HS-27A (cell line): Measurements from ENCODE around the gene NARS2.

Source experiments
- DNase-seq: peaks from one replicate; pipeline ENCODE4 v3.0.0-alpha.2; 2012; ENCODE audit warnings: low read depth, missing footprints

The NARS2 gene

DNA sequence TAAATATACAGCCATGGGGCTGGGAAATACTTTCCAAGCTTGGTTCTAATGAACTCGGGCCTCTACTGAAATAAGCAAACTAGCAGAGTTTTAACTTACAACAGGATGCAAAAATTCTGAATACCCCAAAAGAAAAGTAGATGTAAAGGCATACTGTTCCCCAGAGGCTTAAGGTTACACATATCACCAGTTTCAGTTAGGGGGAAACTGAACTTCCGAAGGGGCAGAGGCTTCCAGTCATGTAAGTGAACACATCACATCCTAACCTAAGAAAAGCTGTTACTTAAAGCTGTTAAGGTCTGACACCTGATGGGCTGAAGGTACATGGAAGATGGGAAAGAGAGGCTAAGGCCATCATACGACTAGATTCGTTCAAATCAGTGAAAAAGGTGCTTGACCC is 159.3 kb downstream of the NARS2 start:
- no peak for DNase-seq

- DNase-seq = no peak
Observed at GRCh38 chr11:78414321-78415051, 160.2 kb downstream of the NARS2 start.

DNA sequence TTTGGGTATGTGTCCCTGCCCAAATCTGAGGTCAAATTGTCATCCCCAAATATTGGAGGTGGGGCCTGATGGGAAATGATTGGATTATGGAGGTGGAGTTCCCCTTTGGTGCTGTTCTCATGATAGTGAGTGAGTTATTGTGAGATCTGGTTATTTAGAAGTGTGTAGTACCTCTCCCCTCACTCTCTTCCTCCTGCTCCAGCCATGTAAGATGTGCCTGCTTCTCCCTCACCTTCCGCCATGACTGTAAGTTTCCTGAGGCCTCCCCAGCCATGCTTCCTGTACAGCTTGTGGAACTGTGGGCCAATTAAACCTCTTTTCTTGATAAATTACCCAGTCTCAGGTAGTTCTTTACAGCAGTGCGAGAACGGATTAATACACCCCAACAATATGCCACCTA is 166.0 kb downstream of the NARS2 start:
- DNase-seq = no peak

DNA sequence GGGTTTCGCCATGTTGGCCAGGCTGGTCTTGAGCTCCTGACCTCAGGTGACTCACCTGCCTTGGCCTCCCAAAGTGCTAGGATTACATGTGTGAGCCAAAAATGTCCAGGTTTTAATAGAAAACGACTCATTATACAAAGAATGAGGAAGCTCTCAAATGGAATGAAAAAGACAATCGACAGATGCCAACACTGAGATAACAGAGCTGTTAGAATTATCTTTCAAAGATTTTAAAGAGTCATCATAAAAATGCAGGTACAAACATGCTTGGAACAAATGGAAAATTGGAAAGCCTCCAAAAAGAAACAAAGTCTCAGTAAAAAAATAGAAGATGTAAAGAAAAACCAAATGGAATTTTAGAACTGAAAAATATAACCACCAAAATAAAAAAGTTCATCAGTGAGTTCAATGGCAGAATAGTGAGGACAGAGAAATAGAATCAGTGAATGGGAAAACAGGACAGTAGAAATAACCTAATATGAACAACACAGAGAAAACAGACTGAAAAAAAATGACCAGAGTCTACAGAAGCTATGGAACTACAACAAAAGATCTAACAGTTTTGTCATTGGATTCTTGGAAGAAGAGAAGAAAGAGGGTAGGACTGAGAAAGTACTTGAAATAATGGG is 168.0 kb downstream of the NARS2 start:
- DNase-seq = no peak

DNA sequence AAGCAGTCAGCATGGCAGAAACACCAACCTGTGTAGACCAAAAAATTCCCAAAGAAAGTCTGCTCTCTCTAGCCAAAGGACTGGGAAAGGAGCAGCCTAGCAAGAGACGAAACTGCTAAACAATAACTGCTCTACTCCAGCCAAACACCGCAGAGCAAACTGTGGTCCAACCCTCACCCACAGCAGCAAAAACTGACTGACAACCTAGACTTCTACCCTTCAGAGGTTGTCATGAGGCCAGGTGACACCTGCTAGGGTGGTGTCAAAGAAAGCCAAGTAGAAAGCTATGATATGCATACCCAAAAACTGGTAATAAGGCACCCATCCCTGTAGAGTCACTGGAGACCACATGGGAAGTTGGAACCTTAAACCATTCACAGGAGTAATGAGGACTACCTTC is 168.9 kb downstream of the NARS2 start:
- DNase-seq = no peak

DNA sequence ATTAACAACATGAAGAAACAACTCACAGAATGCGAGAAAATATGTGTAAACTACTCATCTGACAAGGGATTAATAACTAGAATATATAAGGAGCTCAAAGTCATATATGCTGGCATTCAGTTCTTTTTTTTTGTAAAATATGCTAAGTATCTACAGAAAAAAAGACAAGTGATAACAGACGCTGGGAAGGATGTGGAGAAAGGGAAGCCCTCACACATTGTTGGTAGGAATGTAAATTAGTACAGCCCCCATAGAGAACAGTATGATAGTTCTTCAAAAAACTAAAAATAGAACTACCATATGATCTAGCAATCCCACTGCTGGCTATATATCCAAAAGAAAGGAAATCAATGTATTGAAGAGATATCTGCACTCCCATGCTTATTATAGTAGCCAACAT is 170.9 kb downstream of the NARS2 start:
- DNase-seq = no peak

DNA sequence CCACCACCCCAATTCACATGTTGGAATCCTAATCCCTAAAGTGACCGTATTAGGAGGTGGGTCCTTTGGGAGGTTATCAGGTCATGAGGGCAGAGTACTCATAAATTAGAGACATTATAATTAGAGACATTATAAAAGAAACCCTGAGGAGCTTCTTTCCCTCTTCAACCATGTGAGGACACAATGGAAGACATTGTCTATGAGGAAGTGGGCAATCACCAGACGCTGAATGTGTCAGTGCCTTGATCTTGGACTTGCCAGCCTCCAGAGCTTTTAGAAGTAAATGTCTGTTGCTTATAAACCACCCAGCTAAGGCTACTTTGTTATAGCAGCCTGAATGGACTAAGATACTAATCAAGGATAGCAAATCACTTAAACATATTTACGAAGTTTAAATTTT is 171.8 kb downstream of the NARS2 start:
- DNase-seq = no peak

DNA sequence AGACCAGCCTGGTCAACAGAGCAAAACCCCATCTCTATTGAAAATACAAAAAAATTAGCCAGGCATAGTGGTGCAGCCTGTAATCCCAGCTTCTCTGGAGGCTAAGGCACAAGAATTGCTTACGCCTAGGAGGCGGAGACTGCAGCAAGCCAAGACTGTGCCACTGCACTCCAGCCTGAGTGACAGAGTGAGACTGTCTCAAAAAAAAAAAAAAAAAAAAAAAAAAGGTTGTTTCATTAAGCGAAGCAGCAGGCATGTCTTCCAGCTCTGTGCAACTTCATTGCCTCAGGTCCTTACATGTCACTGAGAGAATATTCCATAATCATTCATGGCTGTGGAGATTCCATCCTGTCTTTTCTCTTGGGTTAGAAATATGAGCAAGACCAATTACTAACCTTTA is 174.0 kb downstream of the NARS2 start:
- DNase-seq = no peak

- no peak for DNase-seq
Observed at GRCh38 chr11:78400116-78400515, 174.5 kb downstream of the NARS2 start.

GRCh38 chr11:78399136-78399535 is 175.5 kb downstream of the NARS2 start:
- DNase-seq = no peak

DNA sequence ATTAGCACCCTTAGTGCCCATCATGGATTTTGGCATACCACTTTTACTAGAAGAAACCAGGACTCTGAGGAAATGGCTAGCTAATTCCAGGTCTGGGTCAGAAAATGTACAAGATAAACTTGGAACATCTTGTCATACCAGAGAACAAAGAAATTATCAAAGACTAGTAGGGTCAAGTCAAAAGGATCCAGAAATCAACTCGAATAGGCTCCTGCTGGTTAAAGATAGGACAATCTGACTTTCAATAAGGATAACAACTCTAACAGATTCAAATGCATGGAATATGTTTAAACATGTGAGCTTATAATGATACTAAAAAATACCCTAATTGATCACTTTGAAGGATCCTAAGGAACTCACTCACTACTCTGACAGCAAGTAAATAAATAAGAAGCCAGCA is 175.9 kb downstream of the NARS2 start:
- no peak for DNase-seq

- DNase-seq = no peak
Observed at GRCh38 chr11:78397398-78397797, 177.3 kb downstream of the NARS2 start.

- DNase-seq = no peak
Observed at GRCh38 chr11:78395597-78395996, 179.1 kb downstream of the NARS2 start.

- DNase-seq = no peak
Observed at GRCh38 chr11:78392854-78393253, 181.8 kb downstream of the NARS2 start.

DNA sequence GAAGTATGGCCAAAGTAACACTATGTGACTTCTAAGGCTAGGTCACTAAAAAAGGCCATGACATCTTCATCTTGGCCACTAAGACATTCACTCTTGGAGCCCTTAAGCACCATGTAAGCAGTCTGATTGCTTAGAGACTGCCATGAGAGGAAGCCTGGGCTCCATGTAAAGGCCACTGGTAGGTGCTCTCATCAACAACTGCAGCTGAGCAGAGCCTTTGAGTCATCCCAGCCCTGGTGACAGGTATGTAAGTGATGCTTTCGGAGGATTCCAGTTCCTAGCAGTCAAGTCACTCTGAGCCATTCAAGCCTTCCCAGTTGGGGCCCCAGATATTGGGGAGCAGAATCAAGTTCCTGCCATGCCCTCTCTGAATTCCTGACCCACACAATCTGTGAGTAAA is 183.2 kb downstream of the NARS2 start:
- DNase-seq = no peak

DNA sequence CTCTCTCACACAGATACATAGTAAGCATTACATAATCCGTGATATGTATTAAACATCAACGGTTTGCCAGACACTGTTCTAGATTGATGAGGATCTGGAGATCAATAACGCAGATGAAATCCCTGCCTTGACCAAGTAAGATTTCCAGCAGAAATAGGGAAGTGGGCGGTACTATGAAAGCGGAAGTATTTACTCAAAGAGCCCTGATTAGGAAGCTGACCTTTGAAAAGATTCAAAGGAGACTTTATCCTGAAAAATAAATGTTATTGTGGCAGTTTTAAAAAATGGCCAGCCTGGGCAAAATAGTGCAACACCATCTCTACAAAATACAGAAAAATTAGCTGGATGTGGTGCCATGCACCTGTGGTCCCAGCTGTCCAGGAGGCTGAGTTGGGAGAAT is 183.9 kb downstream of the NARS2 start:
- no peak for DNase-seq

GRCh38 chr11:78386215-78386941 is 188.3 kb downstream of the NARS2 start:
- DNase-seq = no peak
